ENCODE measurements around the gene LRRC46. TPM values are rescaled to one million over a fixed set of nuclear protein-coding genes. Genes with fewer than 3 reads are reported as not detected.
A peak's percentile ranks its signal among the peaks of the same experiment; 100 is the strongest.

The LRRC46 gene
- total and polyA plus RNA-seq, 2 of the 13 experiments (the other 11 are each of a cell fraction or from before 2014, with no cell fraction given): 0.09 TPM

DNA sequence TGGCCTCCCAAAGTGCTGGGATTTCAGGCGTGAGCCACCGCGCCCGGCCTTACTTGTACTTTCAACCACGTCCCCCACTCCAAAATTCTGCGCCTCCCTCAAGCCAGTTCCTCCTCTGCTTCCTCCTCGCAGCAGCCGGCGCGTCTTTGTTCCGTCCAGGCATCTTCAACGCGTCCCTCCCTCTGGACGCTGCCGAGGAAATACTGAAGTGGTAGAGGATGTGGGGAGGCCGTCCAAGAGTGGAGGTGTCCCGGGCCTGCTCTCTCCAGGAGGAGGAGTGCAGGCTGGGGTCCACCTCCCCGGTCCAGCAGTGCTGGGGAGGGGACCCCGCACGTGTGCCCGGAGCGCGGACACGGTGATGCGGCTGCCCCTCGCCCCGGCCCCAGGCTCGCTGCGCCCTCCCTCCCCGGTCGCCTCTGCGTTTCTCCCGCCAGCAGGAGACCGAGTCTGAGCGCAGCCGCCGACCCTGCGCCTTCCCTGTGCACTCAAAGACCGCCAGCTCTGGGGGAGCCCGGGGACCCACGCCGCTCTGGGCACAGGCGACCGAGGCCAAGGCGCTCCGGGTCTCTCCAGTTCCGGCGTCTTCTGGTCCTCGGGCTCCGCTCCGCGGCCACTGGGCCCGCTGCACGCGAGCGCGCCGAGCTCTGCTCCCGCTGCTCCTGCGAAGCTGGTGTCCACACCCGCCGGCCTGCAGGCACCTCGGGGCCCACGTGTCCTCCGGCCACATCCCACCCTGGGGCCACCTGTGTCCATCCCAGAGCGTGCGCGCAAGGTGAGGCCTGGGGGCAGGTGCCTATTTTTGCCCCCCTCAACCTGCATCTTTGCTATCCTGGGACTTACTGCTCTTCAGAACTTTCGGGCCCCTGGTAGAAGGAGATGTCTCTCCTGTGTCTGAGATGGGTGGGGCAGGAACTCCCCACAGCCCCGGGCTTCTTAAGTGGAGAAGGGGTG is 41.6 kb upstream of the LRRC46 start (continued):
- TF ChIP-seq, protein P1, sequence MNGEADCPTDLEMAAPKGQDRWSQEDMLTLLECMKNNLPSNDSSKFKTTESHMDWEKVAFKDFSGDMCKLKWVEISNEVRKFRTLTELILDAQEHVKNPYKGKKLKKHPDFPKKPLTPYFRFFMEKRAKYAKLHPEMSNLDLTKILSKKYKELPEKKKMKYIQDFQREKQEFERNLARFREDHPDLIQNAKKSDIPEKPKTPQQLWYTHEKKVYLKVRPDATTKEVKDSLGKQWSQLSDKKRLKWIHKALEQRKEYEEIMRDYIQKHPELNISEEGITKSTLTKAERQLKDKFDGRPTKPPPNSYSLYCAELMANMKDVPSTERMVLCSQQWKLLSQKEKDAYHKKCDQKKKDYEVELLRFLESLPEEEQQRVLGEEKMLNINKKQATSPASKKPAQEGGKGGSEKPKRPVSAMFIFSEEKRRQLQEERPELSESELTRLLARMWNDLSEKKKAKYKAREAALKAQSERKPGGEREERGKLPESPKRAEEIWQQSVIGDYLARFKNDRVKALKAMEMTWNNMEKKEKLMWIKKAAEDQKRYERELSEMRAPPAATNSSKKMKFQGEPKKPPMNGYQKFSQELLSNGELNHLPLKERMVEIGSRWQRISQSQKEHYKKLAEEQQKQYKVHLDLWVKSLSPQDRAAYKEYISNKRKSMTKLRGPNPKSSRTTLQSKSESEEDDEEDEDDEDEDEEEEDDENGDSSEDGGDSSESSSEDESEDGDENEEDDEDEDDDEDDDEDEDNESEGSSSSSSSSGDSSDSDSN (CRISPR knock-in tag; IDR thresholded peaks at IDR 0.05): peak; percentile 92
- TF ChIP-seq ZNF687 (CRISPR knock-in tag; IDR thresholded peaks at IDR 0.05) (peak; percentile 69), FOXA1 (IDR thresholded peaks at IDR 0.05) (no peak), FOXA1 (CRISPR knock-in tag; IDR thresholded peaks at IDR 0.05) (0 out of 2 replicates have a peak, but pooled peaks have one; percentile 6), POLR2AphosphoS2 (IDR thresholded peaks at IDR 0.05; ENCODE audit: low read depth, low read length) (no peak), ZNF574 (CRISPR knock-in tag; IDR thresholded peaks at IDR 0.05) (0 out of 2 replicates have a peak, but pooled peaks have one; percentile 41), TCF7 (IDR thresholded peaks at IDR 0.05; ENCODE audit: low read depth) (no peak), SALL1 (CRISPR knock-in tag; IDR thresholded peaks at IDR 0.05) (peak; percentile 32; the same call in 1 of the 2 replicates), FOXJ3 (CRISPR knock-in tag; IDR thresholded peaks at IDR 0.05; ENCODE audit: borderline replicate concordance) (no peak), MAFK (conservative IDR thresholded peaks at IDR 0.05 in 1 of 2, IDR thresholded peaks at IDR 0.05 in 1 of 2; ENCODE audit: low read length in 2 of 2) (no peak), CC2D1A (CRISPR knock-in tag; IDR thresholded peaks at IDR 0.05) (no peak), THAP7 (CRISPR knock-in tag; IDR thresholded peaks at IDR 0.05) (no peak), MXD4 (CRISPR knock-in tag; IDR thresholded peaks at IDR 0.05) (no peak)
- TF ChIP-seq, protein P2, sequence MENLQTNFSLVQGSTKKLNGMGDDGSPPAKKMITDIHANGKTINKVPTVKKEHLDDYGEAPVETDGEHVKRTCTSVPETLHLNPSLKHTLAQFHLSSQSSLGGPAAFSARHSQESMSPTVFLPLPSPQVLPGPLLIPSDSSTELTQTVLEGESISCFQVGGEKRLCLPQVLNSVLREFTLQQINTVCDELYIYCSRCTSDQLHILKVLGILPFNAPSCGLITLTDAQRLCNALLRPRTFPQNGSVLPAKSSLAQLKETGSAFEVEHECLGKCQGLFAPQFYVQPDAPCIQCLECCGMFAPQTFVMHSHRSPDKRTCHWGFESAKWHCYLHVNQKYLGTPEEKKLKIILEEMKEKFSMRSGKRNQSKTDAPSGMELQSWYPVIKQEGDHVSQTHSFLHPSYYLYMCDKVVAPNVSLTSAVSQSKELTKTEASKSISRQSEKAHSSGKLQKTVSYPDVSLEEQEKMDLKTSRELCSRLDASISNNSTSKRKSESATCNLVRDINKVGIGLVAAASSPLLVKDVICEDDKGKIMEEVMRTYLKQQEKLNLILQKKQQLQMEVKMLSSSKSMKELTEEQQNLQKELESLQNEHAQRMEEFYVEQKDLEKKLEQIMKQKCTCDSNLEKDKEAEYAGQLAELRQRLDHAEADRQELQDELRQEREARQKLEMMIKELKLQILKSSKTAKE (CRISPR knock-in tag; IDR thresholded peaks at IDR 0.05; ENCODE audit: borderline replicate concordance): no peak
- TF ChIP-seq, protein P3, sequence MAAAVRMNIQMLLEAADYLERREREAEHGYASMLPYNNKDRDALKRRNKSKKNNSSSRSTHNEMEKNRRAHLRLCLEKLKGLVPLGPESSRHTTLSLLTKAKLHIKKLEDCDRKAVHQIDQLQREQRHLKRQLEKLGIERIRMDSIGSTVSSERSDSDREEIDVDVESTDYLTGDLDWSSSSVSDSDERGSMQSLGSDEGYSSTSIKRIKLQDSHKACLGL (CRISPR knock-in tag; IDR thresholded peaks at IDR 0.05): 0 out of 2 replicates have a peak, but pooled peaks have one; percentile 43

Data from HepG2 (cell line).